ENCODE results near the gene KCNH6.

The KCNH6 gene

GRCh38 chr17:63487014-63487339 is 36.2 kb upstream of the KCNH6 start:
- in situ Hi-C loops (cut with MboI; ENCODE audit: low sequenced_read_pairs), result no loop called here

GRCh38 chr17:63488851-63489250 is 34.3 kb upstream of the KCNH6 start:
- in situ Hi-C loops (cut with MboI; ENCODE audit: low sequenced_read_pairs), result no loop called here

GRCh38 chr17:63489291-63489690 is 33.9 kb upstream of the KCNH6 start:
- in situ Hi-C loops (cut with MboI; ENCODE audit: low sequenced_read_pairs), result no loop called here

- in situ Hi-C loops (cut with MboI; ENCODE audit: low sequenced_read_pairs), result no loop called here
Observed at GRCh38 chr17:63490329-63490728, 32.8 kb upstream of the KCNH6 start.

- in situ Hi-C loops (cut with MboI; ENCODE audit: low sequenced_read_pairs), result no loop called here
Observed at GRCh38 chr17:63490858-63491400, 32.2 kb upstream of the KCNH6 start.

- in situ Hi-C loops (cut with MboI; ENCODE audit: low sequenced_read_pairs), result no loop called here
Observed at GRCh38 chr17:63491413-63491812, 31.7 kb upstream of the KCNH6 start.

- in situ Hi-C loops (cut with MboI; ENCODE audit: low sequenced_read_pairs), result no loop called here
Observed at GRCh38 chr17:63491977-63492618, 31.1 kb upstream of the KCNH6 start.

GRCh38 chr17:63492940-63493339 is 30.2 kb upstream of the KCNH6 start:
- in situ Hi-C loops (cut with MboI; ENCODE audit: low sequenced_read_pairs), result no loop called here

- in situ Hi-C loops (cut with MboI; ENCODE audit: low sequenced_read_pairs), result no loop called here
Observed at GRCh38 chr17:63493411-63493810, 29.7 kb upstream of the KCNH6 start.

GRCh38 chr17:63494300-63494928 is 28.7 kb upstream of the KCNH6 start:
- in situ Hi-C loops (cut with MboI; ENCODE audit: low sequenced_read_pairs), result no loop called here

GRCh38 chr17:63495491-63495890 is 27.7 kb upstream of the KCNH6 start:
- in situ Hi-C loops (cut with MboI; ENCODE audit: low sequenced_read_pairs), result no loop called here

- in situ Hi-C loops (cut with MboI; ENCODE audit: low sequenced_read_pairs), result no loop called here
Observed at GRCh38 chr17:63496177-63496576, 27.0 kb upstream of the KCNH6 start.

- in situ Hi-C loops (cut with MboI; ENCODE audit: low sequenced_read_pairs), result no loop called here
Observed at GRCh38 chr17:63496663-63497400, 26.3 kb upstream of the KCNH6 start.

GRCh38 chr17:63497708-63498483 is 25.3 kb upstream of the KCNH6 start:
- in situ Hi-C loops (cut with MboI; ENCODE audit: low sequenced_read_pairs), result no loop called here

- in situ Hi-C loops (cut with MboI; ENCODE audit: low sequenced_read_pairs), result no loop called here
Observed at GRCh38 chr17:63498626-63499195, 24.4 kb upstream of the KCNH6 start.

- in situ Hi-C loops (cut with MboI; ENCODE audit: low sequenced_read_pairs), result no loop called here
Observed at GRCh38 chr17:63500543-63501390, 22.4 kb upstream of the KCNH6 start.

GRCh38 chr17:63503341-63503705 is 19.8 kb upstream of the KCNH6 start:
- in situ Hi-C loops (cut with MboI; ENCODE audit: low sequenced_read_pairs), result no loop called here

GRCh38 chr17:63504261-63504660 is 18.9 kb upstream of the KCNH6 start:
- in situ Hi-C loops (cut with MboI; ENCODE audit: low sequenced_read_pairs), result no loop called here

- in situ Hi-C loops (cut with MboI; ENCODE audit: low sequenced_read_pairs), result no loop called here
Observed at GRCh38 chr17:63505341-63505740, 17.8 kb upstream of the KCNH6 start.

- in situ Hi-C loops (cut with MboI; ENCODE audit: low sequenced_read_pairs), result no loop called here
Observed at GRCh38 chr17:63506627-63507026, 16.5 kb upstream of the KCNH6 start.
